ENCODE data around the gene RASGRF1. TPM values are rescaled to one million over a fixed set of nuclear protein-coding genes. Genes with fewer than 3 reads are reported as not detected.
A peak's percentile ranks its signal among the peaks of the same experiment; 100 is the strongest.

Gene RASGRF1
- total and polyA plus RNA-seq, 12 donors: under 0.01 to 0.86 (median 0.37) TPM; not detected in 9

DNA sequence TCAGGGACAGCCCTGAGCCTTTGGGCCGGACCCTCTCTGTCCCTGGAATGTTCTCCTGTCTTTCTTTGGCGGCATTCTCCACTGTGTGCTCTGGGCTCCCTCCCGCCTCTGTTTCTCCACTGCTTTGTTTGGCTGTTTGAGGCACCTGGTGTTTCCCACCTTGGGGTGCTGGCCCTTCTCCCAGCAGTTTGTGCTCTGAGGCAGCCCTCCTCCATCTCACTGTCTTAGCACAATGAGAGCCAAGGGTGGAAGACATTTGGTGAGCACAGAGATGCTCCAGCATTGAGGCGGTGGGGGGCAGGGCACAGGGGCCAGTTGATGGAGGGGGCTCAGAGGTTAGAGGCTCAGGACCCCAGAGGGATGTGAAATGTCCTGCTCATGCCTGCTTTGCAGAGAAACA is 54.3 kb downstream of the RASGRF1 start:
- TF ChIP-seq CTCF (IDR thresholded peaks at IDR 0.05): no peak
- H3K4me3 ChIP-seq: peak overlapping the region in 1 of 10 donors; percentile 32
- intact Hi-C loops (cut with DNase I): no loop called here
- no peak overlapping the region for H3K27ac ChIP-seq
- H3K27me3 ChIP-seq: peaks cover 0 to 14% (median 5%) of the 10 kb centered on the region in 7 donors
- peaks cover 0 to 6% (median 0%) of the 10 kb centered on the region in 11 donors for H3K9me3 ChIP-seq
- peaks cover 0 to 10% (median 0%) of the 10 kb centered on the region in 9 donors for H3K4me1 ChIP-seq
- no peak for ATAC-seq
- no peaks in the 10 kb centered on the region for H3K36me3 ChIP-seq
- no peak for DNase-seq
- 79% methylated on average over 4 of the region's 4 CpGs for WGBS, 2 donors

GRCh38 chr15:79035814-79036213 is 54.8 kb downstream of the RASGRF1 start:
- intact Hi-C loops (cut with DNase I): no loop called here
- Histone ChIP-seq H3K27me3 (peaks cover 0 to 14% (median 5%) of the 10 kb centered on the region in 7 donors), H3K9me3 (peaks cover 0 to 6% (median 0%) of the 10 kb centered on the region in 11 donors), H3K36me3 (no peaks in the 10 kb centered on the region), H3K4me1 (peaks cover 0 to 10% (median 0%) of the 10 kb centered on the region in 9 donors), H3K27ac (no peak overlapping the region), H3K4me3 (peak overlapping the region in 3 of 10 donors; percentile 11 to 32 (median 22))
- ATAC-seq: peak in 5 of 8 donors; percentile 29 to 56 (median 45)
- 26 to 37% methylated on average over 18 of the region's 18 CpGs for WGBS, 2 donors
- no peak for DNase-seq
- TF ChIP-seq CTCF (IDR thresholded peaks at IDR 0.05): no peak

DNA sequence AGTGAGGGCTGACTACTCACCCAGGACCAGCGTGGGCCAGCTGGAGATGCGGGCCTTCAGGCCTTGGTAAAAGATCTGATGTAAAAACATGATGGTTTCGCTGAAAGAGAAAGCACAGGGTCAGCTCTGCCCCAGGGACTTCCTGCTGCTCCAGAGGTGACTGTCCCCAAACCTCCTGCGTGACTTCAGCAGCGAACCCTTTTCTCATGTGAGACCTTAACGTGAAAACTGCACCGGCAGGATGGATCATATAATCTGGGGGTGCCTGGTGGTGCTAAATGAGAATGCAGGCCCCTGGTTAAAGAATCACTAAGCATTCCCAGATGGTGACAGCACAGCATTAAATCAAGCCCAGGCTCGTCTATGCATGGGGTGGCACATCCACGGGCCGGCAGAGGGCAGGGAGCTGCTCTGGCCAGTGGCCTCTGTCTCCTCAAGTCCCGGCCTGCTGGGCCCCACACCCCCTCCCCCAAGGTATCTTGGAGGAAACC is 55.4 kb downstream of the RASGRF1 start:
- Histone ChIP-seq H3K4me3 (peak overlapping the region in 1 of 10 donors; percentile 22), H3K36me3 (no peaks in the 10 kb centered on the region), H3K27me3 (peaks cover 0 to 14% (median 5%) of the 10 kb centered on the region in 7 donors), H3K4me1 (peaks cover 0 to 10% (median 0%) of the 10 kb centered on the region in 9 donors), H3K9me3 (peaks cover 0 to 6% (median 0%) of the 10 kb centered on the region in 11 donors), H3K27ac (no peak overlapping the region)
- ATAC-seq (peak in 4 of 8 donors; percentile 8 to 34 (median 23)), DNase-seq (no peak)
- intact Hi-C loops (cut with DNase I): no loop called here
- 59 to 66% methylated on average over 11 of the region's 11 CpGs for WGBS, 2 donors
- no peak for TF ChIP-seq CTCF (IDR thresholded peaks at IDR 0.05)

DNA sequence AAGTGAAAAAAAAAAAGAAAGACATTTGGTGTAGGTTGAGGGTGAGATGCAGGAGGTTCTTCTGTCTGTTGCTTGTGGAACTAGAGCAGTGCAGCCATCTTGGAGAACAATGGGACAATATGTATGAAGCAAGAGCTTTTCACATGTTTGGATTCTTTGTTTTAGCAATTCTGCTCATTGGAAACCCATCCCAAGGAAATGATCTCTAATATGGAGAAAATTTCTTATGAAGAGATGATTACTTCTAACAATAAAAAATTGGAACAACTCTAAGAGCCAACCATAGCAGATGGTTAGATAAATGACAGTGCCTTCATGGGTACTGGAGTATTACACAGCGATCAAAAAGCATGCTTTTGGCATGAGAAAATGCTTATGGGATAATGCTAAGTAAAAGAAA is 56.3 kb downstream of the RASGRF1 start:
- Histone ChIP-seq H3K9me3 (peaks cover 0 to 6% (median 0%) of the 10 kb centered on the region in 11 donors), H3K4me1 (peaks cover 0 to 10% (median 0%) of the 10 kb centered on the region in 9 donors), H3K27me3 (peaks cover 0 to 14% (median 5%) of the 10 kb centered on the region in 7 donors), H3K27ac (no peak overlapping the region), H3K36me3 (no peaks in the 10 kb centered on the region), H3K4me3 (no peak overlapping the region)
- WGBS, 2 donors: 96 to 98% methylated on average over 1 of the region's 1 CpG
- intact Hi-C loops (cut with DNase I): no loop called here
- TF ChIP-seq CTCF (IDR thresholded peaks at IDR 0.05): no peak
- DNase-seq: no peak
- no peak for ATAC-seq

Measured in heart right ventricle (tissue), 16 donors.